ENCODE data around the gene INTS11.
A peak's percentile ranks its signal among the peaks of the same experiment; 100 is the strongest.

INTS11 gene

DNA sequence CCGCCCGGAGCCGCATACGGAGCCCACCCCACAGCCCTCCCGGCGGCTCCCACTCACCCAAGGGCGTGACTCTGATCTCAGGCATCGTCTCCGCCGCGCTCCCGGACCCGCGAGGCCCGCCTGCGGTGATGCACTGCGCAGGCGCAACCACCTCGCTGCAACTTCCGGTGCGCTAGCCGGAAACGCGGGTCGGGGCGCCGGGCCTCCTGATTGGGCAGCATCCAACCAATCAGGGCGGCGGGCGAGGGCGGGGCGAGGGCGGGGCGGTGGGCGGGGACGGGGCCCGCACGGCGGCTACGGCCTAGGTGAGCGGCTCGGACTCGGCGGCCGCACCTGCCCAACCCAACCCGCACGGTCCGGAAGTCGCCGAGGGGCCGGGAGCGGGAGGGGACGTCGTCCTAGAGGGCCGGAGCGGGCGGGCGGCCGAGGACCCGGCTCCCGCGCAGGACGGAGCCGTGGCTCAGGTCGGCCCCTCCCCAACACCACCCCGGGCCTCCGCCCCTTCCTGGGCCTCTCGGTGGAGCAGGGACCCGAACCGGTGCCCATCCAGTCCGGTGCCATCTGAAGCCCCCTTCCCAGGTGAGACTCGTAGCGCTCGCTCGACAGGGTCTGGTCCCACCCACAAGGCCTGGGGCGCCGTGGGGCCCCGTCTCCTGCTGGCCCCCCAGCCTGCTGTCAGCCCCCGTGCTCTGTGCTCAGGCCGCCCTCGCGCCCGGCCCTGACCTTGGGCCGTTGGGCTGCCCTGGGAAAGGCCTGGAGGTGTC lies at the start of gene INTS11, which contains the start of gene CPTP:
Gene INTS11 (minus strand): TSS at position 137 of the 764 bp plus-strand sequence. CDS start 52 bp downstream, at position 85.
Gene CPTP (plus strand): TSS at position 279 of the 764 bp plus-strand sequence. CDS start 2,109 bp downstream, outside the sequence.
- ChIA-PET CTCF (no interaction called here), POLR2A (interaction anchor here (0.7 to 1.4 kb wide), 2 partner anchors 8 to 13 kb away, joined by 3 to 6 read pairs; no protein-coding TSS in a partner anchor)
- TF ChIP-seq EGR2 (tag by site-specific recombination; IDR thresholded peaks at IDR 0.05; ENCODE audit: low read depth) = 0 out of 2 replicates have a peak, but pooled peaks have one; percentile 7
- 0 out of 2 replicates have a peak, but pooled peaks have one; percentile 11 for TF ChIP-seq ZNF660 (tag by site-specific recombination; IDR thresholded peaks at IDR 0.05)
- TF ChIP-seq KLF9 (tag by site-specific recombination; IDR thresholded peaks at IDR 0.05; ENCODE audit: low read depth) = peak; percentile 86
- peak; percentile 16; the same call in 1 of the 2 replicates for TF ChIP-seq ZNF561 (tag by site-specific recombination; IDR thresholded peaks at IDR 0.05; ENCODE audit: borderline replicate concordance)
- TF ChIP-seq YY1 (tag by site-specific recombination; IDR thresholded peaks at IDR 0.05) = 0 out of 2 replicates have a peak, but pooled peaks have one; percentile 17
- 0 out of 2 replicates have a peak, but pooled peaks have one; percentile 13 for TF ChIP-seq ZFP69B (tag by site-specific recombination; IDR thresholded peaks at IDR 0.05)
- no peak for TF ChIP-seq OSR2 (tag by site-specific recombination; IDR thresholded peaks at IDR 0.05)
- TF ChIP-seq, protein P1, sequence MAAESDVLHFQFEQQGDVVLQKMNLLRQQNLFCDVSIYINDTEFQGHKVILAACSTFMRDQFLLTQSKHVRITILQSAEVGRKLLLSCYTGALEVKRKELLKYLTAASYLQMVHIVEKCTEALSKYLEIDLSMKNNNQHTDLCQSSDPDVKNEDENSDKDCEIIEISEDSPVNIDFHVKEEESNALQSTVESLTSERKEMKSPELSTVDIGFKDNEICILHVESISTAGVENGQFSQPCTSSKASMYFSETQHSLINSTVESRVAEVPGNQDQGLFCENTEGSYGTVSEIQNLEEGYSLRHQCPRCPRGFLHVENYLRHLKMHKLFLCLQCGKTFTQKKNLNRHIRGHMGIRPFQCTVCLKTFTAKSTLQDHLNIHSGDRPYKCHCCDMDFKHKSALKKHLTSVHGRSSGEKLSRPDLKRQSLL (tag by site-specific recombination; IDR thresholded peaks at IDR 0.05) = peak; percentile 52
- TF ChIP-seq ZFP41 (tag by site-specific recombination; IDR thresholded peaks at IDR 0.05; ENCODE audit: borderline replicate concordance) = no peak
- TF ChIP-seq ZNF223 (tag by site-specific recombination; IDR thresholded peaks at IDR 0.05) = peak; percentile 97
- TF ChIP-seq KLF7 (tag by site-specific recombination; IDR thresholded peaks at IDR 0.05; ENCODE audit: borderline replicate concordance) = peak; percentile 80; the same call in 1 of the 2 replicates
- no peak for TF ChIP-seq ZSCAN23 (tag by site-specific recombination; IDR thresholded peaks at IDR 0.05)
- TF ChIP-seq ZIC2 (tag by site-specific recombination; IDR thresholded peaks at IDR 0.05) = no peak
- TF ChIP-seq ZNF677 (tag by site-specific recombination; IDR thresholded peaks at IDR 0.05) = no peak
- TF ChIP-seq, protein P2, sequence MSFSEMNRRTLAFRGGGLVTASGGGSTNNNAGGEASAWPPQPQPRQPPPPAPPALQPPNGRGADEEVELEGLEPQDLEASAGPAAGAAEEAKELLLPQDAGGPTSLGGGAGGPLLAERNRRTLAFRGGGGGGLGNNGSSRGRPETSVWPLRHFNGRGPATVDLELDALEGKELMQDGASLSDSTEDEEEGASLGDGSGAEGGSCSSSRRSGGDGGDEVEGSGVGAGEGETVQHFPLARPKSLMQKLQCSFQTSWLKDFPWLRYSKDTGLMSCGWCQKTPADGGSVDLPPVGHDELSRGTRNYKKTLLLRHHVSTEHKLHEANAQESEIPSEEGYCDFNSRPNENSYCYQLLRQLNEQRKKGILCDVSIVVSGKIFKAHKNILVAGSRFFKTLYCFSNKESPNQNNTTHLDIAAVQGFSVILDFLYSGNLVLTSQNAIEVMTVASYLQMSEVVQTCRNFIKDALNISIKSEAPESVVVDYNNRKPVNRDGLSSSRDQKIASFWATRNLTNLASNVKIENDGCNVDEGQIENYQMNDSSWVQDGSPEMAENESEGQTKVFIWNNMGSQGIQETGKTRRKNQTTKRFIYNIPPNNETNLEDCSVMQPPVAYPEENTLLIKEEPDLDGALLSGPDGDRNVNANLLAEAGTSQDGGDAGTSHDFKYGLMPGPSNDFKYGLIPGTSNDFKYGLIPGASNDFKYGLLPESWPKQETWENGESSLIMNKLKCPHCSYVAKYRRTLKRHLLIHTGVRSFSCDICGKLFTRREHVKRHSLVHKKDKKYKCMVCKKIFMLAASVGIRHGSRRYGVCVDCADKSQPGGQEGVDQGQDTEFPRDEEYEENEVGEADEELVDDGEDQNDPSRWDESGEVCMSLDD (tag by site-specific recombination; IDR thresholded peaks at IDR 0.05) = peak; percentile 60; the same call in 1 of the 2 replicates
- TF ChIP-seq, protein P3, sequence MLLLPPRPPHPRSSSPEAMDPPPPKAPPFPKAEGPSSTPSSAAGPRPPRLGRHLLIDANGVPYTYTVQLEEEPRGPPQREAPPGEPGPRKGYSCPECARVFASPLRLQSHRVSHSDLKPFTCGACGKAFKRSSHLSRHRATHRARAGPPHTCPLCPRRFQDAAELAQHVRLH (tag by site-specific recombination; IDR thresholded peaks at IDR 0.05) = peak; percentile 17; the same call in 1 of the 2 replicates
- 0 out of 2 replicates have a peak, but pooled peaks have one; percentile 25 for TF ChIP-seq ZNF169 (tag by site-specific recombination; IDR thresholded peaks at IDR 0.05)
- TF ChIP-seq, protein P4, sequence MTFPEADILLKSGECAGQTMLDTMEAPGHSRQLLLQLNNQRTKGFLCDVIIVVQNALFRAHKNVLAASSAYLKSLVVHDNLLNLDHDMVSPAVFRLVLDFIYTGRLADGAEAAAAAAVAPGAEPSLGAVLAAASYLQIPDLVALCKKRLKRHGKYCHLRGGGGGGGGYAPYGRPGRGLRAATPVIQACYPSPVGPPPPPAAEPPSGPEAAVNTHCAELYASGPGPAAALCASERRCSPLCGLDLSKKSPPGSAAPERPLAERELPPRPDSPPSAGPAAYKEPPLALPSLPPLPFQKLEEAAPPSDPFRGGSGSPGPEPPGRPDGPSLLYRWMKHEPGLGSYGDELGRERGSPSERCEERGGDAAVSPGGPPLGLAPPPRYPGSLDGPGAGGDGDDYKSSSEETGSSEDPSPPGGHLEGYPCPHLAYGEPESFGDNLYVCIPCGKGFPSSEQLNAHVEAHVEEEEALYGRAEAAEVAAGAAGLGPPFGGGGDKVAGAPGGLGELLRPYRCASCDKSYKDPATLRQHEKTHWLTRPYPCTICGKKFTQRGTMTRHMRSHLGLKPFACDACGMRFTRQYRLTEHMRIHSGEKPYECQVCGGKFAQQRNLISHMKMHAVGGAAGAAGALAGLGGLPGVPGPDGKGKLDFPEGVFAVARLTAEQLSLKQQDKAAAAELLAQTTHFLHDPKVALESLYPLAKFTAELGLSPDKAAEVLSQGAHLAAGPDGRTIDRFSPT (tag by site-specific recombination; IDR thresholded peaks at IDR 0.05) = peak; percentile 60; the same call in 1 of the 2 replicates
- TF ChIP-seq, protein P5, sequence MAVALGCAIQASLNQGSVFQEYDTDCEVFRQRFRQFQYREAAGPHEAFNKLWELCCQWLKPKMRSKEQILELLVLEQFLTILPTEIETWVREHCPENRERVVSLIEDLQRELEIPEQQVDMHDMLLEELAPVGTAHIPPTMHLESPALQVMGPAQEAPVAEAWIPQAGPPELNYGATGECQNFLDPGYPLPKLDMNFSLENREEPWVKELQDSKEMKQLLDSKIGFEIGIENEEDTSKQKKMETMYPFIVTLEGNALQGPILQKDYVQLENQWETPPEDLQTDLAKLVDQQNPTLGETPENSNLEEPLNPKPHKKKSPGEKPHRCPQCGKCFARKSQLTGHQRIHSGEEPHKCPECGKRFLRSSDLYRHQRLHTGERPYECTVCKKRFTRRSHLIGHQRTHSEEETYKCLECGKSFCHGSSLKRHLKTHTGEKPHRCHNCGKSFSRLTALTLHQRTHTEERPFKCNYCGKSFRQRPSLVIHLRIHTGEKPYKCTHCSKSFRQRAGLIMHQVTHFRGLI (tag by site-specific recombination; IDR thresholded peaks at IDR 0.05) = 0 out of 2 replicates have a peak, but pooled peaks have one; percentile 32
- TF ChIP-seq ZBTB7A (tag by site-specific recombination; IDR thresholded peaks at IDR 0.05; ENCODE audit: low read depth) = peak; percentile 65; the same call in 1 of the 2 replicates
- TF ChIP-seq, protein P6, sequence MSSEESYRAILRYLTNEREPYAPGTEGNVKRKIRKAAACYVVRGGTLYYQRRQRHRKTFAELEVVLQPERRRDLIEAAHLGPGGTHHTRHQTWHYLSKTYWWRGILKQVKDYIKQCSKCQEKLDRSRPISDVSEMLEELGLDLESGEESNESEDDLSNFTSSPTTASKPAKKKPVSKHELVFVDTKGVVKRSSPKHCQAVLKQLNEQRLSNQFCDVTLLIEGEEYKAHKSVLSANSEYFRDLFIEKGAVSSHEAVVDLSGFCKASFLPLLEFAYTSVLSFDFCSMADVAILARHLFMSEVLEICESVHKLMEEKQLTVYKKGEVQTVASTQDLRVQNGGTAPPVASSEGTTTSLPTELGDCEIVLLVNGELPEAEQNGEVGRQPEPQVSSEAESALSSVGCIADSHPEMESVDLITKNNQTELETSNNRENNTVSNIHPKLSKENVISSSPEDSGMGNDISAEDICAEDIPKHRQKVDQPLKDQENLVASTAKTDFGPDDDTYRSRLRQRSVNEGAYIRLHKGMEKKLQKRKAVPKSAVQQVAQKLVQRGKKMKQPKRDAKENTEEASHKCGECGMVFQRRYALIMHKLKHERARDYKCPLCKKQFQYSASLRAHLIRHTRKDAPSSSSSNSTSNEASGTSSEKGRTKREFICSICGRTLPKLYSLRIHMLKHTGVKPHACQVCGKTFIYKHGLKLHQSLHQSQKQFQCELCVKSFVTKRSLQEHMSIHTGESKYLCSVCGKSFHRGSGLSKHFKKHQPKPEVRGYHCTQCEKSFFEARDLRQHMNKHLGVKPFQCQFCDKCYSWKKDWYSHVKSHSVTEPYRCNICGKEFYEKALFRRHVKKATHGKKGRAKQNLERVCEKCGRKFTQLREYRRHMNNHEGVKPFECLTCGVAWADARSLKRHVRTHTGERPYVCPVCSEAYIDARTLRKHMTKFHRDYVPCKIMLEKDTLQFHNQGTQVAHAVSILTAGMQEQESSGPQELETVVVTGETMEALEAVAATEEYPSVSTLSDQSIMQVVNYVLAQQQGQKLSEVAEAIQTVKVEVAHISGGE (tag by site-specific recombination; conservative IDR thresholded peaks at IDR 0.05; ENCODE audit: low read depth) = peak; percentile 57; the same call in 1 of the 2 replicates
- no peak for TF ChIP-seq ZNF76 (tag by site-specific recombination; IDR thresholded peaks at IDR 0.05; ENCODE audit: borderline replicate concordance, low read depth)
- 0 out of 2 replicates have a peak, but pooled peaks have one; percentile 12 for TF ChIP-seq ZNF501 (tag by site-specific recombination; IDR thresholded peaks at IDR 0.05)
- no peak for TF ChIP-seq REPIN1 (tag by site-specific recombination; IDR thresholded peaks at IDR 0.05; ENCODE audit: low read depth)
- TF ChIP-seq KLF1 (tag by site-specific recombination; IDR thresholded peaks at IDR 0.05) = peak; percentile 54

More for the DNA sequence above, at the start of gene INTS11, which contains the start of gene CPTP:
- Histone ChIP-seq H3K9me3 (ENCODE audit: control insufficient read depth, insufficient read depth, low read depth, low read length) (no peaks in the 10 kb centered on the region), H3K27ac (ENCODE audit: extremely low read depth, low read depth, low read length) (peak within 1 kb of the TSS; percentile 84), H3K4me1 (ENCODE audit: control insufficient read depth, insufficient read depth, low read length) (peaks cover 7% of the 10 kb centered on the region; the same call in 1 of the 2 replicates), H3K36me3 (ENCODE audit: control insufficient read depth in 2 of 2, insufficient read depth in 1 of 2, low read length in 2 of 2) (peaks cover 0 to 52% of the 10 kb centered on the region in 2 experiments; a peak in 2 of 3 replicates), H3K4me3 (ENCODE audit: low read depth, low read length) (peak within 1 kb of the TSS; percentile 93)

All from HEK293 (cell line).